ENCODE data around the gene UGT8. TPM values are rescaled to one million over a fixed set of nuclear protein-coding genes. Genes with fewer than 3 reads are reported as not detected.
"Not testable (repeated sequence)": the region's sequence is repeated elsewhere in the genome, so short reads cannot be mapped to it uniquely, and the experiment has no call there.

UGT8 gene, protein sequence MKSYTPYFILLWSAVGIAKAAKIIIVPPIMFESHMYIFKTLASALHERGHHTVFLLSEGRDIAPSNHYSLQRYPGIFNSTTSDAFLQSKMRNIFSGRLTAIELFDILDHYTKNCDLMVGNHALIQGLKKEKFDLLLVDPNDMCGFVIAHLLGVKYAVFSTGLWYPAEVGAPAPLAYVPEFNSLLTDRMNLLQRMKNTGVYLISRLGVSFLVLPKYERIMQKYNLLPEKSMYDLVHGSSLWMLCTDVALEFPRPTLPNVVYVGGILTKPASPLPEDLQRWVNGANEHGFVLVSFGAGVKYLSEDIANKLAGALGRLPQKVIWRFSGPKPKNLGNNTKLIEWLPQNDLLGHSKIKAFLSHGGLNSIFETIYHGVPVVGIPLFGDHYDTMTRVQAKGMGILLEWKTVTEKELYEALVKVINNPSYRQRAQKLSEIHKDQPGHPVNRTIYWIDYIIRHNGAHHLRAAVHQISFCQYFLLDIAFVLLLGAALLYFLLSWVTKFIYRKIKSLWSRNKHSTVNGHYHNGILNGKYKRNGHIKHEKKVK
- not detected in 2 replicates for total RNA-seq

DNA sequence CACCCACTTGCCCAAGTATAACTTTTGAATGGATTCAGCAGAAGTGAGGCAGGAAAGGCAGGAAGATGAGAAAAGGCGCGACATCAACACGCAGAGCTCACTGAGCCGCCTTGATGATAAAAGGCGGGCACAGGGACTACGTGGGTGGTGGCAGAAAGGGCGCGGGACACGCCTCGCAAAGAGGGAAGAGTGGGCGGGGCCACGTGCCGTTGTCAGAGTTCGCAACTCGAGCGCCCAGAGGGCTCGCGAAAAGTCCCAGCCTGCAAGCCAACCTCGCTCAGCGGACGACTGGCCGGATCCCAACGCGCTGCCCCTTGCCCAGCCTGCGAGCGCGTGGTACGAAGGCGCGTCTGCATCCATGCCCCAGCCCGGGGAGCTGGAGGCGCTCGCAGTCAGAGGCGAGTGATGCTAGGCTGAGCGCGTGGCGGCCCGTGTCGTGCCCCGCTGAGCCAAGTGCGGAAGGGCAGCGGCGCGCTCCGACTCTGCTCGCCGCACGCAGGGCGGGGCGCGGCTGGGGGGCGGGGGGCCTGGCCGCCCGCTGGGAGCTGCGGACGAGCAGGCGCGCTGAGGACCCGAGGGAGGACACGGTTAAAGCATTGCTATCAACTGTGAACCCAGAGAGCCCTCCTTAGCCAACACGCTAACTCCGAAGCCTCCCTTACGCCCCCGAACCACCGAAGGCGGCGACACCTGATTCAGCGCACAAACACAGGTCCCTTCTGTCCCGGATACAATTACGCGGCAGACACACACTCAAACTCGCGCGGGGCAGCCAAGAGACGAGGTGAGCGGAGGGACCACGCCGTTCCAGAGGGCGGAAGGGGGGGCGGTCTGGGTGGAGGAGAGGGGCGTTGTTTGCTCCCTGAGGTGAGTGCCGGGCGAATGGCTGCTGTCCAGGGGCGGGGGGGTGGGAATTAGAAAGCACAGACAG is at the start of gene UGT8:
TSS of gene UGT8 (plus strand) at position 617 of the 931 bp plus-strand sequence. CDS start 24,074 bp downstream, outside the sequence.
- DNase-seq (ENCODE audit: low read depth in 2 of 2), result peak; percentile 3 to 19

DNA sequence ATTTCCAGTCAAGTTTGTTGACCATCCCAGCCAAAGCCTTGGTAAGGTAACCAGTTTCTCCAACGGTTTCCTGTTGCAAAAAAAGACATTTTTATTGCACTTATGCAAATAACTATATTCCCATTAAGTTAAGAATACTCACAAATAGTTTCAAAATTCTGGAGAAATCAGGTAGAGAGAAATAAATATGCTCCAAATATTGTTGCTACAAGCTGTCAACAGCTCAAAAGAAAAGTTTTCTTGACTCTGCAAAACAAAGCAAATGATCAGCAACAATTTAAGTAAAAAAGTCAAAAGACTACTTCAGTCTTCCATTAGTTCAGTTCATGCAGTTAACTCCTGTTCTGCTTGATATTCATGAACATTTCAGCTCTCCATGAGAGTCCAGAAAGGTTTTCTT is 49.0 kb upstream of the UGT8 start:
- no peak for DNase-seq (ENCODE audit: low read depth in 2 of 2)

DNA sequence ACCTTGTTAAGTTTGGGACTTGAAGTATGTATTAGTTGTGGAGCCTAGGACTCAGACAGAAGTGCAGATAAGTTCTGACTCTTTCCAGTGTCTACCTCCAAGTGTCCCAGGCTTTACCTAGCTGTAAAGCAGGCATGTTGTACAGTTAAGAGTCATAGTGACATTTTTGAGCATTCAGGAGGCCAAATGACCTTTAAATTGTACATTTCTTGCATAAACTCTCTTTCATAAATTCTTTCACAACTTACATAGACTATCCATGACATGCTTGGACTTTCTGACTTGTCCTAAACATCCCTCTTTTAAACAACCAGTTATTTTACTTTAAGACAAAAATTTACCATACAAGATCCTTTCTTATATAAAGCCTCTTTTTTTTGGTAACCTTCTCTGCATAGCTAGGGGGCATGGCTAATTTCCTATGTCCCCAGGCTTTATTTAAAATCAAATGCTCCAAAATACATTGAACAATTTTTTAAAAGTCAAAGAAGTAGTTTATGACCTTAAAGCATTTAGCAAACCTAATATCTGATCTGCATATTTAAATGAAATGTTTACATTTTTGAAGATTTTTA is 40.1 kb upstream of the UGT8 start:
- no peak for DNase-seq (ENCODE audit: low read depth in 2 of 2)

DNA sequence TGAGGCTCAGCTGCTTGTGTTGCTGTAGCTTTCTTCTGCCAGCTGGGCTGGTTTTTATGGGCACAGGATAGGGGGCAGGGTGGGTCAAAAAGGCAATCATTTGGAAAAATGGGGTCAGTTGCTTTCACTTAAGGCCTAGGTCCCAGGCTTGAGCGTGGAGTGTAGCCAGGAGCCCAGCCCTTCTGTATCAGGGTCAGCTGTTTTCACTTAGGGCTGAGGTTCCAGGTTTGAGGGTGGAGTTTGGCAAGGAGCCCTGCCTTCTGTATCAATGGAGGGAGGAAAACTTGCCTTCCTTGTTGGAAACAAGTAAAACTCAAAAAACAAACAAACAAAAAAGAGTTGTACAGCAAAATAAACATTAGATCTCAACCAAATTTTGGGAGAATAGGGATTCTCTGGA is 37.0 kb upstream of the UGT8 start:
- DNase-seq (ENCODE audit: low read depth in 2 of 2), result no peak

DNA sequence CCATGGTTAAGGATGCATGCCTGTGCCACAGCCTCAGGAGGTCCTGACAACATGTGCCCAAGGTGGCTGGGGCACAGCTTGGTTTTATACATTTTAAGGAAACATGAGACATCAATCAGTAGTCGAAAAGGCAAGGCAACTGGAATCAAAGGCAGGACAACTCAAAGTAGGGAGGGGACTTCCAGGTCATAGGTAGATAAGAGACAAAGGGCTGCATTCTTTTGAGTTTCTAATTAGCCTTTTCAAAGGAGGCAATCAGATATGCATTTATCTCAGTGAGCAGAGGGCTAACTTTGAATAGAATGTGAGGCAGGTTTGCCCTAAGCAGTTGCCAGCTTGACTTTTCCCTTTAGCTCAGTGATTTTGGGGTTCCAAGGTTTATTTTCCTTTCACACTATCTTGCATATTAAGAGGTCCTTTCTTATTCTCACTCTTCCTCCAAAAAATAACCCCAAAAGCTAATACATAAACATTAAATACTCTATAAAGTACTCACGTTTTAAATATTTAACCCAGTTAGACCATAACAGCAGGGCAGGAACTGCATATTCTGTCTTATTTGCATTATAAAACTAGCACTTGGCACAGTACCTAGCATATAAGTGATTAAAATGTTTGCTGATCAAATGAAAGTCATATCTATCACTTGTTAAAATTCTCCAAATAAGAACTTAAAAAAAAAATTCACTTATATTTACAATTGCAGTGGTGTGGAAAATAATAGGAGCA is 36.3 kb upstream of the UGT8 start:
- DNase-seq (ENCODE audit: low read depth in 2 of 2), result no peak

DNA sequence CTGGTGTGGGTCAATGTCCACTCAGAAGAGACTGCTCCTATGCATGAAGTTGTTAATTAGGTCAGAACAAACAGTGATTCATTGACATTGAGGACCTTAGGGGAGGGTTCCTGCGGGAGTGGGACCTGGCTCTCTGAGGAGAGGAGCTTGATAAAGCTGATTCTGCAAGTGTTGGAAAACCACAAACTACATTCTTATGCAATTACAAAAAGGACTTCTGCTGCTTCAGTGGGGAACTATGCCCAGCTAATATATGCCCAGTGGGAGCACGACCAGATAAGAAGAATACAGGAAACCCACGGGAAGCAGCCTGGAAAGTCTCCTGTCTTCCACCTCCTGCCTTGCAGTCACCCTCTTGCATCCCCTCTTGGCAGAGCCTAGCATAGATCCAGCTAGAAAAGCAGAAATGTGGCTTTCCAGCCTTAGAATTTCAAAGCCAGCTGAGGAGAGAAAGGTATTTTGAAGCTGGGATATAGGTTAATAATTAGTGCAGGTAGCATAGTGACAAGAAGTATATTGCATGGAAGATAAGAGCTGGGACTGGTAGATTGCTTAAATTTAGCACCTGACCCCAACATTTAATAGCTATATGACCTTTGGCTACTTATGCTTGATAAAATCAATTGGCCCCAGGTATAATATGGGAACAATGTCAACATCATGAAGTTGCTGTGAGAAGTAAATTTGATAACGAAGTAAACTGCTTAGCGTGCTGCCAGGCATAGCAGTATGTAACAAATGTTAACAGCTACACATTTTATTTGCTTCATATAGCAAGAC is 34.9 kb upstream of the UGT8 start:
- no peak for DNase-seq (ENCODE audit: low read depth in 2 of 2)

DNA sequence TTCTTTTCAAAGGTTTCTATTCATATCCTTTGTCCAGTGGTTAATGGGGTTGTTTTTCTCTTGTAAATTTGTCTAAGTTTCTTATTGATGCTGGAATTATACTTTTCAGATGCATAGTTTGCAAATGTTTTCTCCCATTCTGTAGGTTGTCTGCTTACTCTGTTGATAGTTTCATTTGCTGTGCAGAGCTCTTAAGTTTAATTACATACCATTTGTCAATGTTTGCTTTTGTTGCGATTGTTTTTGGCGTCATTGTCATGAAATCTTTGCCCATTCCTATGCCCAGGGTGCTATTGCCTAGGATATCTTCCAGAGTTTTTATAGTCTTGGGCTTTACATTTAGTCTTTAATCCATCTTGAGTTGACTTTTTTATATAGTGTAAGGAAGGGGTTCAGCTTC is 21.2 kb upstream of the UGT8 start:
- no peak for DNase-seq (ENCODE audit: low read depth in 2 of 2)

DNA sequence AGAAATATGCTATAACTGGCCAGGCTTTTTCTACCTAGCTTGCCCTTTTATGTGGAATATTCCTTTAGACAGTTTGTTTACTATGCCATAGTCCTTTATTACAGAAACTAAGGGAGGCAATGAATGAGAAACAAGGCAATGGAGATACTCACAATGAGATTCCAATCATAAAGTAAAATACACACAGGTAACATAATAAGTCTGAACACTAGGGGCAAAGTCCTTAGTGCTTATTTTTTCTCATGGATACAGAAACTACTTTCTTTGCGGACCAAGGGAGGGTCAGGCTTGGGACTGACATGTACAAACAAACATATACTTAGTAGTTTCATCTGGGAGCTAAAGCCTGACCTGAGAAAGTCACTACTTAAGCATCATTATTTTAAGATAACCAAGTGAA is 16.0 kb upstream of the UGT8 start:
- DNase-seq (ENCODE audit: low read depth in 2 of 2), result no peak

DNA sequence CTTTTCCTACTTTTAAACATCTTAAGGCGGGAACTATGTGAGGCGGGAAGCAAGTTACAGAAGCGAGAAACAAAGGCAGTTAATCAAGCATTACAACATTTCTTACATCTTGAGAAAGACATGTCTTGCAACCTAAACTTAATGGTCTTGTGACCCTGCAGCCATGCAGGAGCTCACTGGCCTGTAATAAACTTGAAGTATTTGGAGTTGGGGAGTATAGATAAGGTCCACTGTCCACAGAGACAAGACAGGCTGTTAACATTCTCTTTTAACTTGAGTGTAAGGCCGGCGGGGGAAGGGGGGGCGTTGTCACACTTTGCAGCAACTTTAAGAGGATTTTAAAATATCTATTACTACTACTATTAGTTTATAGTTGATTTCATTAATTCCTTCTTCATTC is 10.3 kb upstream of the UGT8 start:
- no peak for DNase-seq (ENCODE audit: low read depth in 2 of 2)

DNA sequence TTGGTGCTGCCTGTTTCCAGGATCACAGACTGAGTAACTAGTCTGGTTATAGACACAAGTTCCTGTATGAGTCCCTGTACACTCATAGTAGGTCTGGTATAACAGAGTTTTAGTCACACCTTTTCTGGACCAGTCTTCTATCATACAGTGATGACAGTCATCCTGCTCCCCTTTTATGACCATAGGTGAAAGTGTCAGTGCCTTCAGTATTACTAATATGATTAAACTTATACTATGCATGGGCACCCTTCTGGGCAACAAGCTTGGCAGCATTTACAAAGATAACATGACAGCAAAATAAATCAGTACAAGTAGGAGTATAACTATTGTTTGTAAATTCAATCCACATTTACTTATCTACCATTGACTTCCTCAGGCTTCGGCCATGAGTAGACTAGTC is 8.2 kb upstream of the UGT8 start:
- not testable (repeated sequence) for DNase-seq (ENCODE audit: low read depth in 2 of 2)

DNA sequence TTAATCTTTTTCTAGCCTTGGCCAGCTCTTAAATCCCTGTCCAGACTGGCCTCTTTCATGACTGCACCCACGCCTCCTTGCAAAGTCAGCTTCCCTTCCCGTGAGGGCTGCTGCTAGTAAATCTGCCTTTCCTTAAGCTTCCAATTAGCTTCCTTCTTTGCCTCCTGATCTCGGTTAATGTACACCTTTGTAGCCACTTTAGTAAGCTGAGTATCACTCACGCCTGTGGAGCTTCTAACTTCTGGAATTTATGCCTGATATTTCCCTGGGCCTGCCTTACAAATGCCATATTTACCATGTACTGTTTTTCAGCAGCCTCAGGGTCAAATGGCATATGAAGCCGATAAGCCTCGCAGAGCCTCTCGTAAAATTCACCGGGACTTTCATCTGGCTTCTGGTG is 5.1 kb upstream of the UGT8 start:
- DNase-seq (ENCODE audit: low read depth in 2 of 2), result no peak

DNA sequence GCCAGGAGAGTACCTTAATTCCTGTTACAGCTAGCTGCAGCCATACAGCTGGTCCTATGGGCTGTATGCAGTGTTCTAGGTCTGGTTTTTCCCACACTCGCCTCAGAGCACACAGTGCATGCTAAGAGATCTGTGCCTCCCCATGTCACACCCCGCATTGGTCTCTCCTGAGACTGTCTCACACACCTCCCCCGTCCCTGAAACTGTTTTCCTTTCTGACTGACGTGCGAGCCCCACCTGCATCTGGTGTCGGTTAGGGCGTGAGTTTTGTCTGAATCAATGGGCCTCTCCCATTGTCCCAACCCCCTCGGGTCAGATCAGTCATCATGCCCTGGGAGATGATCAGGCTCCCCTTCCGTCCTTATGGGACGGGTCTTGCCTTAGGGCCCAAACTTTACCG is 3.4 kb upstream of the UGT8 start:
- DNase-seq (ENCODE audit: low read depth in 2 of 2), result no peak

DNA sequence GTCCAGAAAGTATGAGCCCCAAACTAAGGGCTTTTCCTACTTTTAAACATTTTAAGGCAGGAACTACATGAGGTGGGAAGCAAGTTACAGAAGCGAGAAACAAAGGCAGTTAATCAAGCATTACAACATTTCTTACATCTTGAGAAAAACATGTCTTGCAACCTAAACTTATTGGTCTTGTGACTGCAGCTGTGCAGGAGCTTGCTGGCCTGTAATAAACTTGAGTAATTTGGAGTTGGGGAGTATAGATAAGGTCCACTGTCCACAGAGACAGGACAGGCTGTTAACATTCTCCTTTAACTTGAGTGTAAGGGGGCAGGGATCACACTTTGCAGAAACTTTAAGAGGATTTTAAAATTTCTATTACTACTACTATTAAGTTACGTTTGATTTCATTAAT is 2.7 kb upstream of the UGT8 start:
- DNase-seq (ENCODE audit: low read depth in 2 of 2), result no peak

DNA sequence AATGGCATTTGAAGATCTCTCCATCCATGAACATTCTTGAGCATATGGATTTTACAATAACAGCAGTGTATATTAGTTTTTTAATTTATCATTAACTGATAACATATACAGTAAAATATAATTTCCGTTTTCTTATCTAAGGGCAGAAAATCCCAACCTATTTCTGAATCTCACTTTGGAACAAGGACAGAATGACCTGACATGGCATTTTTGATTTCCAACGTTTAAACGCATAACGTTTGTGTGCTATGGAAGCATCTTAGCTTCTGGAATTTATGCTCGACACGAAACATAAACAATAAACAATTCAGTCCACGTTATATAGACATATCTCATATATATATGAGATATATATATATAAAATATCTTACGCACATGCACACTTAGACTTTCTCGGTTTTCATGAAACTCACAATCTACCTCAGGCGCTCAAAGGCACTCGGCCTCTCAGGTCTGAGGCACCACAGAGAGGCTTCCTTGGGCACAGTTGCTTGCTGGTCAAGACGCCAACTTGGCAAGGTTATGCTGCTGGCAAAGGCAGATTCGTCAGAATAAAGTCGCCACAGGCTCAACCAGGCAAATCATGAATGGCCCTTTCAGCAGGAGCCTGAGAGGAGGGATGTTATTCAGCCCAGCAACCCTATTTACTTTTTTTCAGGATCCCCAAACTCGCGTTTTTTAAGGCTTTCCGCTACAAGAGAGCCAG is 1.0 kb upstream of the UGT8 start:
- DNase-seq (ENCODE audit: low read depth in 2 of 2), result no peak

DNA sequence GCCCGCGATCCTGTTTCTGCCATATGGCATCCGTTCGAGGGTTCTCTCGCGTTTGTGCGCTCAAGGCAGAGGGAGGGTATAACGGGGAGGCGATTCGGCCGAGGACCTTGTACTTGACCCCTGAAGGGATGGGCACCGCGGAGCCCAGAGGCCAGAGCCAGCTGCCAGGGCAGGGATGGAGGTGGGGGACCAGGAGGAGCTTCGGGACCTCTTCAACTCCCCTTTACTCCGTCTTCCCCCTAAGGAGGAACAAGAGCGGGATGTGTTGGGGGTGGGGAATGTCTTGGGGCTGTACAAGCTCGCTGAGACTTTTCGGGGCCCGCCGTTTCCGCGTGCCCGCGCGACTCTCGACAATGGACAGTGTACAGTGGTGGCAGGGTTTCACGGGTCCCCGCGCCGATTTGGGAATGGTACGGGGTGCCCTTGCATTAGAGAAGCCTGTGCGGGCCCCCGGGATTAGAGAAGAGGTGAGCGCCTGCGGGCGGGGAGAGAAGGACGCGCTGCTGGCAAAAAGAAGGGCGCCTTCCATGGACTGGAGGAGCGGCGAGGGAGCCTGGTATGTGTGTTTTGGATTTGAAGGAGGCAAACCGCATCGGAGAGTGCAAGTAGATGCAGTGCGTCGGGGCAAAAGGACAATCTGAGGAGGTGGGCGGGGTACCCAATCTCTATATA is 760 bp downstream of the UGT8 start:
- no peak for DNase-seq (ENCODE audit: low read depth in 2 of 2)

DNA sequence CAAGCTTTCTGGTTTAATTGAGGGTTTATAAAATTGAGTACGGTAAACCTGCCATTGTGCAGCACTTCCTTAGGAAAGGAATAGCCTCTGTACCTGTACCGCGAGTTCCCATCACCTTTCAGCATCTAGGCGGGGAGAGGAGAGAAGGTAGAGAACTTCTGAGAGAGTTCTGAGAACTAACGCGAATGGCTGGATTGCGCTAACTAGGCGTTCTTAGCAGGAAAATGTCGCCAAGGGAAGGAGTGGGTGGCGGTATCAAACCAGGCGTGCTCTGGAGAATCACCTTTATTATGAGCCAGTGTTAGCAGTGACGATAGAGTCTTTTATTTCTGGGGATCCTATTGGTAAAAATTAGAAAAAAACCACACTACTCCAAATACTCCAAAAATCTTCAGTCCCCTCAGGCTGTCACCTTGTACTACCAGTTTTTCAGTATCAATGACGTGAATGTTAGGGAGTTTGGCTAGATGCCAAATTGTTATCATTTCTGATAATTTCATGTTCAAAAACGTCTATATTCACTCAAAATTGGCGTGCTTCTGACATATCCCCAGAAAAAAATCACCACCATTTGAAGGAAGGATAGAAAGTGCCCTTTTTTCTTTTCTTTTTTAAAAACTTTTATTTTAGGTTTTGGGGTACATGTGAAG is 1.4 kb downstream of the UGT8 start:
- no peak for DNase-seq (ENCODE audit: low read depth in 2 of 2)

DNA sequence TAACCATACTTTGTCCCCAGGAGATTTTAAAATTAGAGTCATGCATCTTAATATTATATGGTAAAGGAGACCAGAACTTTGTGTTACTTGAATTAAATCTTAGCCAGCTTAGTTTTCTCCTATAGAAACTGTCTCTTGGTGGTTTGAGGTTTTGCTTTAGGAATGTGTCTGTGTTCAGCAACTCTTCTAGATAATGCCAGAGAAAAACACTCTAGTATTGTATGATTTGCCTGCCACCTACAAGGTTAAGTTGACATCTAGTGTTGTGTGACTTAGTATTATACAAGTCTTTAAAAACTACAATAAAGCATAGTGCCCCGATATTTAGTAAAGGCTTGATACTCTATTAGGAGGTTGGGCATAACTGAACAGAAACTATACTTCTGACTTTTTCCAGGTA is 2.1 kb downstream of the UGT8 start:
- DNase-seq (ENCODE audit: low read depth in 2 of 2), result no peak

DNA sequence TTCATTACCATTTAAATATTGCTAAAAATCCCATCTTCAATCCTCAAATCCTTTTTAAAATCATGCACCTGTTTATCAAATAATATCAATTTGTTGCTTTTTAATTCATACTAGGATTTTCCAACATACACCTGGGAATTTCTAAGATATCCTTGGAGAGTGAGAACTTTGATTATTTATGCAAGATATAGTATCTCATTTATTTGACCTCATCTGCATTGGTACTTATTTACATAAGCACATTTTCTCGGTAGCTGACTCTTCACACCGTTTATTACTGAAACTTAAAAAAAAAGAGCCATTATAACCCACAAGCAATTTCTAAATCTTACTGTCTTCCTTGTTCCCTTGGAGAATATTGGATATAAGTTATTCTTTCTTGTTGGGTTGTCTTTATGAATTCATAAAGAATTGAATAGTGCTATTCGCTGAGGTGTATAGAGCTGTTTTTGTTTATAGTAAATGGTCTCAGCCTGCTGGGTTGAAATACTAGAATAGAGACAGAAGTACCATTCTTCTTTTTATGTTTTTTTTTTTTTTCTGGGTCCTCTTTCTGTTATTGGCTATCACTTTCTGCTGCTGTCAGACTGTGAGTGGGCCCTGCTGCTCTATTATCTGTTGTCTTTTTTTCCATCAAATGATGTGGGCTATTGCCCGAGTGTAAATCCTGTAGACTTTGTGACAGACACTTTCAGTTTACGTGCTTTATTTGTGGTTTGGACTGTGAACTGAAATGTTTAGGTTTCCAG is 2.9 kb downstream of the UGT8 start:
- no peak for DNase-seq (ENCODE audit: low read depth in 2 of 2)
